Activated naive CD8-positive, alpha-beta T cell treated with anti-CD3 and anti-CD28 coated beads for 36 hours (primary cell): ENCODE data around the gene TRIP13. TPM values are rescaled to one million over a fixed set of nuclear protein-coding genes. Genes with fewer than 3 reads are reported as not detected.
A peak's percentile ranks its signal among the peaks of the same experiment; 100 is the strongest.
"Not testable (repeated sequence)": the region's sequence is repeated elsewhere in the genome, so short reads cannot be mapped to it uniquely, and the experiment has no call there.

Experiments used
- DNase-seq: peaks from one replicate; pipeline ENCODE4 v3.0.0; 2021
- H3K27ac Mint-ChIP-seq: one replicate; pipeline ENCODE4 v1.8.0; 2022; ENCODE audit warnings: mild to moderate bottlenecking, moderate library complexity, mixed read lengths
- H3K27me3 Mint-ChIP-seq: one replicate; pipeline ENCODE4 v1.8.0; 2022; ENCODE audit warnings: mild to moderate bottlenecking, mixed read lengths
- H3K36me3 Mint-ChIP-seq: one replicate; pipeline ENCODE4 v1.8.0; 2021; ENCODE audit warnings: mild to moderate bottlenecking, mixed read lengths
- H3K4me1 Mint-ChIP-seq: one replicate; pipeline ENCODE4 v1.8.0; 2021; ENCODE audit warnings: mixed read lengths
- H3K4me3 Mint-ChIP-seq: one replicate; pipeline ENCODE4 v1.8.0; 2022; ENCODE audit warnings: mild to moderate bottlenecking, moderate library complexity, mixed read lengths
- H3K9me3 Mint-ChIP-seq: one replicate; pipeline ENCODE4 v1.8.0; 2022; ENCODE audit warnings: mixed read lengths
- total RNA-seq, 2 experiments: library from RNA; stranded (reverse); gene quantifications; one replicate each; pipeline ENCODE4 v1.2.3, GENCODE V29; 2021

Gene TRIP13
- total RNA-seq, 2 experiments from 2014 or later, result 44.2 to 44.6 TPM

DNA sequence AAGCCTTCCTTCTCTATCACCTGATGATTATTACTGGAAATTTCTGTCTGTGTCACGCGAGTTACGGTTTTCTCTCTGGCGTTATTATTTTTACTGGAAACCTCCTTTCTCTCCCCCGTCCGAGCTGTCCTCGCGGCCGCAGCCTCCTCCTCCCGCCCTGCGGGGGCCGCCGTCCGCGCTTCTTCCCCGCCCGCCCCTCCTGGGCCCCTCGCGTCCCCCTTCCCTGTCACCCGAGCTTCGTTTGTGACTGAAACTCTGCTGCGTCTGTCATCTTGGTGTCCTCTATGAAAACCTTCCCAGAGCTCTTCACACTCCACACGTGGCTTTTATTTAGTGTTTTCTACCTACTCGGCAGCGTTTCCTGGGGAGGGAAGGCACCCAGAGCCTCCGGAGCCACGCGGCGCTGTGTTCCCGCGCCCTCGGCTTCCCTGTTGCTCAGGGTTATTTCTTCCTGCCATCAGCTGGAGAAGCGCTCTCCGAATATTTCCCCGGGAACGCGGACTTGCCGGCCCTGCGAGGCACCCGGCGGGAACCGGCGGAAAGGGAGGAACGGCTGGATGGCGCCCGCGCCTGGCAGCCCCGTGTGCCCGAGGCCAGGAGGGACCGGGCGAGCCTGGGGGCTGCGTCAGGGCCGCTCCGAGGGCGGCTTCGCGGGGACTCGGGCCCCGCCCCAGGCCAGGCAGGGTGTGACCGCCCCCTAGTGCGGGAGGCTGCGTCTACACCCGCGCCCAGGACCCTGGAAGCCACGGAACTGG, 33.9 kb downstream of the TRIP13 start:
- Mint-ChIP-seq H3K27me3 (peaks cover 44% of the 10 kb centered on the region), H3K36me3 (peaks cover 4% of the 10 kb centered on the region), H3K9me3 (no peaks in the 10 kb centered on the region), H3K4me3 (no peak overlapping the region), H3K4me1 (peaks cover 1% of the 10 kb centered on the region), H3K27ac (no peak overlapping the region)
- DNase-seq, result peak; percentile 57

DNA sequence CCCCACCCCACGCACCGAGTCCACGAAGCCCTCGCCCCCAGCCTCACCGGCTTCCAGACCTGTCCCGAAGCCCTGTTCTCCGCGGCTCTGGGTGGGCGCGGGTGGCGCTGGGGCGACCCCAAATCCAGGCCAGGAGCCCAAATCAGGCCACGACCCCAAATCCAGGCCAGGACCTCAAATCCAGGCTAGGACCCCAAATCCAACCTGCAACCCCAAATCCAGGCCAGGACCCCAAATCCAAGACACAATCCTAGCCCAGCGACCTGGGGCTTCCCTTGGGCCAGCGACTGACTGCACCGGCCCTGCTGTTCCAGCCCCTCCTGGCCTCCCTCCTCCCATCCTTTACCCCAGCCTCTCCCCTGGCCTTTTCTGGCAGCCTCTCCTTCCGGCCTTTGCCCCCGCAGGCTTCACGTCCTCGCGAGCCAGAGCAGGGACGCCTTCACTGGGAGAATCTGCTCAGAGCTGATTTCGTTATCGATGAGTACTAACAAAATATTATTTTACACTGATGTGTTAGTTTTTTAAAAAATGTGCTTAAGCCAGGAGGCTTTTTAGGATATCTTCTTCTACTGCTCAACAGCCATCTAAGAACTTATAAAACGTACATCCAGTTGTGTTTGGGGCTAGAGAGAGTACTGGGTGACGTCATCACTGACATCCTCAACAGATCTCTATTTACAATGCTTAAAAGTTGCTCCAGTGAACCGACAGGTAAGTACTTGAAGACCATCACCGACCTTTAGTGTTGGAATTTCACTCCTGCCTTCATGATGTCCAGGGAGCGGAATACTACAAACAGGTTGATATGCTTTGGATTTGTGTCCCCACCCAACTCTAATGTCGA, 34.7 kb downstream of the TRIP13 start:
- Mint-ChIP-seq H3K4me1 (peaks cover 1% of the 10 kb centered on the region), H3K27me3 (peaks cover 44% of the 10 kb centered on the region), H3K36me3 (peaks cover 2% of the 10 kb centered on the region), H3K9me3 (no peaks in the 10 kb centered on the region), H3K4me3 (no peak overlapping the region), H3K27ac (no peak overlapping the region)
- DNase-seq, result no peak

DNA sequence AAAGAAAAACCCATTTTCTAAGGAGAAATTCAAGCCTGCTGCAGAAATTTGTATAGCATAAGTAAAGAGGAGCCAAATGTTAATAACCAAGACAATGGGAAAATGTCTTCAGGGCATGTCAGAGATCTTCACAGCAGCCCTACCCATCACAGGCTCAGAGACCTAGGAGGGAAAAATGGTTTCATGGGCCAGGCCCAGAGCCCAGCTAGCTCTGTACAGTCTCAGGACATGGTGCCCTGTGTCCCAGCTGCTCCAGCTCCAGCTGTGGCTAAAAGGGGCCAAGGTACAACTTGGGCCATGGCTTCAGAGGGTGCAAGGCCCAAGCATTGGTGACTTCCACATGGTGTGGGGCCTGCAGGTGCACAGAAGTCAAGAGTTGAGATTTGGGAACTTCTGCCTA, 36.5 kb downstream of the TRIP13 start:
- H3K36me3 Mint-ChIP-seq, H3K9me3 Mint-ChIP-seq, H3K4me3 Mint-ChIP-seq, H3K27ac Mint-ChIP-seq, DNase-seq: not testable (repeated sequence)
- Mint-ChIP-seq H3K4me1 (peaks cover 12% of the 10 kb centered on the region), H3K27me3 (peaks cover 40% of the 10 kb centered on the region)

DNA sequence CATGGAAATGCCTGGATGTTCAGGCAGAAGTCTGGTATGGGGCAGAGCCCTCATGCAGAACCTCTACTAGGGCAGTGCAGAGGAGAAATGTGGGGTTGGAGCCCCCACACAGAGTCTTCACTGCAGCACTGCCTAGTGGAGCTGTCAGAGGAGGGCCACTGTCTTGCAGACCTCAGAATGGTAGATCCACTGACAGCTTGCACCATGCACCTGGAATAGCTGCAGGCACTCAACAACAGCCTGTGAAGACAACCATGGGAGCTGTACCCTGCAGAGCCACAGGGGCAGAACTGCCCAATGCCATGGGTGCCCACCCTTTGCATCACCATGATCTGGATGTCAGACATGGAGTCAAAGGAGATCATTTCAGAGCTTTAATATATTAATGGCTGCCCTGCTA, 36.9 kb downstream of the TRIP13 start:
- no peak overlapping the region for H3K4me3 Mint-ChIP-seq
- DNase-seq, result no peak
- H3K9me3 Mint-ChIP-seq, result no peaks in the 10 kb centered on the region
- peaks cover 12% of the 10 kb centered on the region for H3K4me1 Mint-ChIP-seq
- peaks cover 2% of the 10 kb centered on the region for H3K36me3 Mint-ChIP-seq
- no peak overlapping the region for H3K27ac Mint-ChIP-seq
- peaks cover 40% of the 10 kb centered on the region for H3K27me3 Mint-ChIP-seq

DNA sequence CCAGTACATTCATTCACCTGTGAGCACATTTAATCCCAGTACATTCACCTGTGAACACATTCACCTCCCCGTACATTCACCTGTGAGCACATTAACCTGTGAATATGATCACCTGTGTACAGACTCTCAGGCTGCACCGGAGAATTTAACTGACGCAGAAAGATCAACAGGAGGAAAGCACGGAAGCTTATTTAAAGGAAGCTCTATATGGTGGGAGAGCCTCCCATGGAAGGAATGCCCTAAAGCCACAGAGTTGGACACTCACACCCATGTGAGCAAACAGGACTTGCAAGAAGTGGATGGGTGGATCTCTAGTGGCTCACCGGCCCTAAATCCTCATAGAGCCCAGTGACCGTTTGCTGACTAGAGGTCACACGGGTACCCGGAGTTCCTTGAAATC, 38.2 kb downstream of the TRIP13 start:
- peaks cover 19% of the 10 kb centered on the region for H3K4me1 Mint-ChIP-seq
- DNase-seq, result no peak
- no peak overlapping the region for H3K4me3 Mint-ChIP-seq

DNA sequence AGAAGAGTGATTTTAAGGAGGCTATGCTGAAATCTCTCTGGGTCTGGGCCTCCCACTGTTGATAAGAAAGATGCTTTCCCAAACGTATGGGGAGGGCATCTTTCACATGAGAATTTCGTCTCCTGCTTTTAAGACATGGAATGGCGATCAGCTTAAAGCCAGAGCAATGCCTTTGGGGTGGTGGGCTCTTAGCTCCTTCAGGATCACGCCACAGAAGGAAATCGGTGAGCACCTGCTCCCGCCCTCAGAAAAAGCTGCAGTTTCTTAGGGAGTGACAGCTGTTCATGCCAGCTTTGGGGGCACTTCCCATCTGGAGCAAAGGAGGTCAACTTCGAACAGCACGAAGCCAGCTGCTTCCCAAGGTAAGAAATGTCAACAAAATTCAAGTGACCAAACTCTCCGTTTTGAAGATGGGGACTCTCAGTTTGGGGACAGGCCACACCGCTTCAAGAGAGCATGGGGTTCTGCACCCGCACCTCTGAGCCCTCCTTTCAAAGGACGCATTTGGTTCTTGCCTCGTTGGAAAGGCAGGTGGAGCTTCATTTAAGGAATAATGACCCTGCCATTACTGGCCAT, 39.0 kb downstream of the TRIP13 start:
- DNase-seq, result no peak
- peaks cover 18% of the 10 kb centered on the region for H3K4me1 Mint-ChIP-seq
- no peak overlapping the region for H3K27ac Mint-ChIP-seq
- no peak overlapping the region for H3K4me3 Mint-ChIP-seq
- peaks cover 19% of the 10 kb centered on the region for H3K27me3 Mint-ChIP-seq
- H3K9me3 Mint-ChIP-seq, result no peaks in the 10 kb centered on the region
- H3K36me3 Mint-ChIP-seq, result peaks cover 2% of the 10 kb centered on the region

More for the DNA sequence above, 38.2 kb downstream of the TRIP13 start:
- Mint-ChIP-seq H3K36me3 (peaks cover 2% of the 10 kb centered on the region), H3K9me3 (no peaks in the 10 kb centered on the region), H3K27ac (no peak overlapping the region), H3K27me3 (peaks cover 27% of the 10 kb centered on the region)

DNA sequence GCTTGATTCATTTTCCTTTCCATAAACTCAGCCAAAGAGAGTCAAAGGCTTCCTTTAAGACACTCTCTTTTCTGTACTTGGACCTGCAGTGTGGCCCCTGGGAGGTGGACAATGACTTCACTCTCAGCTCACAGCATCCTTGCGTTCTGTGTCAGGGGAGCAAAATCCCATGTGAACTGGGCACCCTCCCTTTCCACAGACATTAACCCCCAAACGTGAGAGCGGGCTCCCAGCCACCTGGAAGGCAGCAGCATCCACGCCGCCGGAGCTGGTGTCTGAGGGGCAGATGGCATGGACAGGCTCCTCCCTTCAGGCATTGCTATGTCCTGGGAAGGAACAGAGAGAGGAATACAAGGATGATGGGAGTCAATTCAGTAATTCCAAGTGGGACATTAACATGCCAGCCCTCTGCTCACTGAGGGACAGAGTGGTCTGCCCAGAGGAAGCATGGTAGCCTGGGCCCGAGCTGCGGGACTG, 39.5 kb downstream of the TRIP13 start:
- H3K9me3 Mint-ChIP-seq, result no peaks in the 10 kb centered on the region
- H3K27ac Mint-ChIP-seq, result no peak overlapping the region
- H3K4me1 Mint-ChIP-seq, result peaks cover 18% of the 10 kb centered on the region
- DNase-seq, result no peak
- H3K36me3 Mint-ChIP-seq, result peaks cover 2% of the 10 kb centered on the region
- no peak overlapping the region for H3K4me3 Mint-ChIP-seq
- H3K27me3 Mint-ChIP-seq, result peaks cover 16% of the 10 kb centered on the region

DNA sequence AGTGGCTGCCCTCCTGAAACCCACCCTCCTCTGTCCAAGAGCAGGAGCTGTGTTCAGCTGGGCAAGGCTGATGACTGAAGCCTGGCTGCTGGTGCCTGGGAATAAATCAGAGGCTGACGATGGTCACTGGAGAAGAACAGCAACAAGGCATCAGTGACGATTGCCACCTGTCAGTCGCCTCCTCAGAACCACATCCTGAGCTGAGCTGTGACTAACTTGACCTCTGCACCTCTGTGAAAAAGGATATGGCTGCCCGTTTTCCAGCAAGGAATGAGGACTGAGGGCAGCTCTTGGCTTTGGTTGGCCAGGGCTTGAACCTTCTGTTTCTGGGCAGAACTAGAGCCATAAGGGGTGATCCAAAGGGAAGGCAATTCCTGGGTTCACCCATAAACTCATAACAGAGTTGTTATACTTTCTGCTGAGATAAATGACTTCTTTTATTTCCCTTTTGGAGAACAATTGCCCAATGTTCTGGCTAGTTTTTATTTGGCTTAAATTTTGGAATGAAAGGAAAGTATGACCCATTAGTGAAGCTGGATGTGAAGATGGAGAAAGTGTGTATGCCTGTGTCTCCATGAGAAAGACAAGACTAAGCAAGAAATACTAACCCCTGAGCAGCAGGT, 40.1 kb downstream of the TRIP13 start:
- Mint-ChIP-seq H3K9me3 (no peaks in the 10 kb centered on the region), H3K27me3 (peaks cover 10% of the 10 kb centered on the region), H3K4me3 (no peak overlapping the region), H3K4me1 (peaks cover 18% of the 10 kb centered on the region), H3K27ac (peak overlapping the region; percentile 26), H3K36me3 (peaks cover 2% of the 10 kb centered on the region)
- DNase-seq, result no peak

DNA sequence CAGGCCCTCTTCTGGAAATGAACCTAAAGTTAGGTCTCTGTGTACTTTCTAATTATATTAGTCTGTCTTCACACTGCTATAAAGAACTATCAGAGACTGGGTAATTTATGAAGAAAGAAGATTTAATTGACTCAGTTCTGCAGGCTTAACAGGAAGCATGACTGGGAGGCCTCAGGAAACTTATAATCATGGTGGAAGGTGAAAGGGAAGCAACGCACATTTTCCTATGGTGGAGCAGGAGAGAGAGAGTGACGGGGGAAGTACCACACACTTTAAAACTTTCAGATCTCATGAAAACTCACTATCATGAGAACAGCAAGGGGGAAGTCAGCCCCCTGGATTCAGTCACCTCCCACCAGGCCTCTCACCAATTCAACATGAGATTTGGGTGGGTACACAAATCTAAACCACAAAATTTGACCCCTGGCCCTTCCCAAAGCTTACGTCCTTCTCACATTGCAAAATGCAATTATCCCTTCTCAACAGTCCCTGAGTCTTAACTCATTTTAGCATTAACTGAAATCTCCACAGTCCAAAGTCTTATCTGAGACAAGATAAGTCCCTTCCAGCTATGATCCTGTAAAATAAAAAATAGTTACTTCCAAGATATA, 40.7 kb downstream of the TRIP13 start:
- Mint-ChIP-seq H3K4me3 (no peak overlapping the region), H3K4me1 (peaks cover 18% of the 10 kb centered on the region), H3K27ac (peak overlapping the region; percentile 22), H3K27me3 (peaks cover 6% of the 10 kb centered on the region), H3K9me3 (no peaks in the 10 kb centered on the region), H3K36me3 (no peaks in the 10 kb centered on the region)
- DNase-seq, result no peak

DNA sequence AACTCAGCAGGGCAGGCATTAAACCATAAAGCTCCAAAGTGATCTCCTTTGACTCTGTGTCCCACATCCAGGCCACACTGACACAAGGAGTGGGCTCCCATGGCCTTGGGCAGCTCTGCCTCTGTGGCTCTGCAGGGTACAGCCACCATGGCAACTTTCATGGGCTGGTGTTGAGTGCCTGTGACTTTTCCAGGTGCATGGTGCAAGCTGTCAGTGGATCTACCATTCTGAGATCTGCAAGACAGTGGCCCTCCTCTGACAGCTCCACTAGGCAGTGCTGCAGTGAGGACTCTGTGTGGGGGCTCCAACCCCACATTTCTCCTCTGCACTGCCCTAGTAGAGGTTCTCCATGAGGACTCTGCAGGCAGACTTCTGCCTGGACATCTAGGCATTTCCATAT, 41.3 kb downstream of the TRIP13 start:
- not testable (repeated sequence) for H3K36me3 Mint-ChIP-seq, DNase-seq, H3K27ac Mint-ChIP-seq, H3K9me3 Mint-ChIP-seq, H3K4me3 Mint-ChIP-seq, H3K27me3 Mint-ChIP-seq
- peaks cover 18% of the 10 kb centered on the region for H3K4me1 Mint-ChIP-seq

DNA sequence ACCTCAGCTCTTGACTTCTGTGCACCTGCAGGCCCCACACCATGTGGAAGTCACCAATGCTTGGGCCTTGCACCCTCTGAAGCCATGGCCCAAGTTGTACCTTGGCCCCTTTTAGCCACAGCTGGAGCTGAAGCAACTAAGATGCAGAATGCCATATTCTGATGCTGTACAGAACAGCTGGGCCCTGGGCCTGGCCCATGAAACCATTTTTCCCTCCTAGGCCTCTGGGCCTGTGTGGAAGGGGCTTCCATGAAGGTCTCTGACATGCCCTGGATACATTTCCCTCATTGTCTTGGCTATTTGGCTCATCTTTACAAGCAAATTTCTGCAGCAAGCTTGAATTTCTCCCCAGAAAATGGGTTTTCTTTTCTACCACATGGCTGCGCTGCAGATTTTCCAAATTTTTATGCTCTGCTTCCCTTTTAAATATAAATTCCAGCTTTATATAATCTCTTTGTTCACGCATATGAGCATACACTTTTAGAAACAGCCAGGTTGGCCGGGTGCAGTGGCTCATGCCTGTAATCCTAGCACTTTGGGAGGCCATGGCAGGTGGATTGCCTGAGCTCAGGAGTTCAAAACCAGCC, 41.8 kb downstream of the TRIP13 start:
- H3K9me3 Mint-ChIP-seq, H3K36me3 Mint-ChIP-seq, H3K27me3 Mint-ChIP-seq, DNase-seq, H3K4me3 Mint-ChIP-seq, H3K27ac Mint-ChIP-seq: not testable (repeated sequence)
- H3K4me1 Mint-ChIP-seq, result peaks cover 18% of the 10 kb centered on the region

DNA sequence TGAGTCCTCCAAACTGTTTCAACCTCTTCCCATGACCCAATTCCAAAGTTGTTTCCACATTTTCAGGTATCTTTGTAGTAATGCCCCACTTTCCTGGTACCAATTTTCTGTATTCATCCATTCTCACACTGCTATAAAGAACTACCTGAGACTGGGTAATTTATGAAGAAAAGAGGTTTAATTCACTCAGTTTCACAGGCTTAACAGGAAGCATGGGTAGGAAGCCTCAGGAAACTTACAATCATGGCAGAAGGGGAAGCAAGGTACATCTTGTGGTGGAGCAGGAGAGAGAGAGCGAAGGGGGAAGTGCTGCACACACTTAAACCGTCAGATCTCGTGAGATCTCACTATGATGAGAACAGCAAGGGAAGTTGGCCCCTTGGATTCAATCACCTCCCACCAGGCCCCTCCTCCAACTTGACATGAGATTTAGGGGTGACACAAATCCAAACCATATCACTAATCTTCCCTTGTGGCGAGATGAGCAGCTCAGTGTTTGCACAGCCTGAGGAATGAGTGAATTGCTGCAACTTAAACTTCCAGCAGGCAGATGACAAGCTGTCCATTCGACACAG, 42.9 kb downstream of the TRIP13 start:
- DNase-seq, result no peak
- H3K4me3 Mint-ChIP-seq, result no peak overlapping the region
- H3K9me3 Mint-ChIP-seq, result no peaks in the 10 kb centered on the region
- no peaks in the 10 kb centered on the region for H3K27me3 Mint-ChIP-seq
- no peaks in the 10 kb centered on the region for H3K36me3 Mint-ChIP-seq
- no peak overlapping the region for H3K27ac Mint-ChIP-seq
- peaks cover 18% of the 10 kb centered on the region for H3K4me1 Mint-ChIP-seq

DNA sequence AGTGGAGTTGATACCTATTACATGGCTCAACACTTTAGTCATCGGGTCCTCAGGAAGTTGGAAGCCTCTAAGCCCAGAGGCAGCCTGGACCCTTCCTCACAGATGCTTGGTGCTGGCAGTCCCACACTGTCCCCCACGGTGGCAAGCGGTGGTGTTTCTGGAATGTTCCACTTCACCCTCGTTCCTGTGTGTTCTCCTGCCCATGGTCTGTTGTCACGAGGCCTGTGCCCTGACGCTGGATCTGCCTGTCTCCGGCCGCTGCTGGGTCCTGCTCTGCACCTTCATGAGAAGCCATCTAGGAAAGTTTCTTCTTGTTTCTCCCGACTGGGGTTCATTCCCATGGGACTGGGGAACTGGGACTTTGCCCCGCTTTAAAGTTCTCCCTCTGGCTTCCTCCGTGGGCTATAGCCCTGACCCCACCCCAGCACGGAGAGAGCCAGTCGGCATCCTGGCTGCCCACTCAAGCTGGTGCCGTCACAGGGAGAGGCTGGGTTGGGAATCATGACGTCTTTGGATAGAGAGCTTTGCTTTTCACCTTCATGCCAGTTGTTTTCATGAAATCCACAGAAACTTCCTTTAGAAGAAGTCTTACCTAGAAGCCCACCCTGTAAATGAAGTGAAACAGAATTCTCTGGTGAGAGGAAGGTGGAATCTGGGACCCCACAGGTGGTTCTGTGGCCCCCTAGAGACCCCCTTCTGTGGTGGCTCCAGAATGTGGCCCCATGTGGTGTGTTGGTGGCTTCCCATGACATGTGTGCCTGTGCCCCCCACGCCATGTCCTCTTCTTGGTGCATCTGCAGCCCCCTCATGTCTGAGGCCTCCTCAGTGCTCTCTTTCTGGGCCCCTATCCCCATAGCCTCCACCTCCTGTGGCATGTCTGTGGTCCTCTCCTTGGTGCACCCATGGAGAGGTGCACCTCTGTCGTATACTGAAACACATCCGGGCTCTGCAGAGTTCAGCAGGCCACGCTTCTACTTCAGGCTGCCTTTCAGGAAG, 43.8 kb downstream of the TRIP13 start:
- no peak overlapping the region for H3K4me3 Mint-ChIP-seq
- H3K27me3 Mint-ChIP-seq, result peaks cover 5% of the 10 kb centered on the region
- no peak overlapping the region for H3K27ac Mint-ChIP-seq
- peaks cover 18% of the 10 kb centered on the region for H3K4me1 Mint-ChIP-seq
- H3K36me3 Mint-ChIP-seq, result no peaks in the 10 kb centered on the region
- DNase-seq, result no peak
- no peaks in the 10 kb centered on the region for H3K9me3 Mint-ChIP-seq
